Urinary bladder (tissue), 4 donors: ENCODE measurements around the gene GADD45A. TPM values are rescaled to one million over a fixed set of nuclear protein-coding genes. Genes with fewer than 3 reads are reported as not detected.

ENCODE experiments used
- DNase-seq: peaks from one replicate; pipeline ENCODE4 v3.0.0-alpha.2; 2015; ENCODE audit errors: extremely low spot score
- H3K27ac ChIP-seq: one replicate; pipeline ENCODE4 v1.5.1; 2013; ENCODE audit warnings: low read depth, mild to moderate bottlenecking, moderate library complexity
- H3K36me3 ChIP-seq: one replicate; pipeline ENCODE4 v1.6.1; 2013; ENCODE audit warnings: mild to moderate bottlenecking, moderate library complexity; ENCODE audit not compliant: insufficient read depth
- H3K4me1 ChIP-seq: one replicate; pipeline ENCODE4 v1.6.1; 2013; ENCODE audit warnings: mild to moderate bottlenecking, moderate library complexity; ENCODE audit not compliant: insufficient read depth
- H3K4me3 ChIP-seq: one replicate; pipeline ENCODE4 v1.5.1; 2013; ENCODE audit warnings: low read depth, low read length
- WGBS: extraction: QIAGEN DNeasy Blood & Tissue Kit; methylation state at CpG from one replicate; pipeline ENCODE4 v1.1.7; 2013; 5-methylcytosine and 5-hydroxymethylcytosine counted together
- polyA plus RNA-seq: library from polyadenylated mRNA; stranded (reverse); fragments of 200-250 nt; gene quantifications from one replicate; pipeline ENCODE4 v1.2.3, GENCODE V29; 2013
- total RNA-seq: library from RNA; depleted of rRNA; stranded (reverse); fragments of >200 nt; gene quantifications from one replicate; pipeline ENCODE4 v1.2.3, GENCODE V29; 2014
- donor health status: healthy with polysubstance abuse.
- donor health status: healthy.

The GADD45A gene
- 7.2 TPM for total RNA-seq
- polyA plus RNA-seq: 38.5 TPM

GRCh38 chr1:67685067-67685557 is at the start of gene GADD45A:
Gene GADD45A (plus strand): TSS chr1:67685201. CDS start chr1:67685495, 294 bp downstream.
- peak within 1 kb of the TSS; percentile 98 for H3K27ac ChIP-seq
- under 1% methylated on average over 39 of the region's 39 CpGs for WGBS
- peak within 1 kb of the TSS; percentile 72 for H3K4me3 ChIP-seq
- peak; percentile 96 for DNase-seq
- H3K4me1 ChIP-seq: no peaks in the 10 kb centered on the region
- H3K36me3 ChIP-seq: peaks cover 2% of the 10 kb centered on the region

GRCh38 chr1:67636146-67636545 is 48.9 kb upstream of the GADD45A start:
- H3K36me3 ChIP-seq: no peaks in the 10 kb centered on the region
- H3K4me3 ChIP-seq: no peak overlapping the region
- no peak overlapping the region for H3K27ac ChIP-seq
- no peaks in the 10 kb centered on the region for H3K4me1 ChIP-seq
- no peak for DNase-seq

- Histone ChIP-seq H3K4me3 (no peak overlapping the region), H3K4me1 (no peaks in the 10 kb centered on the region), H3K36me3 (no peaks in the 10 kb centered on the region), H3K27ac (no peak overlapping the region)
- WGBS: 71% methylated on average over 6 of the region's 6 CpGs
- no peak for DNase-seq
Measured at GRCh38 chr1:67639361-67639760, 45.6 kb upstream of the GADD45A start.

- H3K36me3 ChIP-seq: no peaks in the 10 kb centered on the region
- DNase-seq: no peak
- no peak overlapping the region for H3K27ac ChIP-seq
- no peaks in the 10 kb centered on the region for H3K4me1 ChIP-seq
- 72% methylated on average over 9 of the region's 9 CpGs for WGBS
- H3K4me3 ChIP-seq: no peak overlapping the region
Measured at GRCh38 chr1:67642629-67643028, 42.4 kb upstream of the GADD45A start.

- 98% methylated on average over 3 of the region's 3 CpGs for WGBS
- Histone ChIP-seq H3K36me3 (no peaks in the 10 kb centered on the region), H3K4me1 (no peaks in the 10 kb centered on the region), H3K4me3 (no peak overlapping the region), H3K27ac (no peak overlapping the region)
- no peak for DNase-seq
Measured at GRCh38 chr1:67644566-67644965, 40.4 kb upstream of the GADD45A start.

GRCh38 chr1:67645495-67646144 is 39.4 kb upstream of the GADD45A start:
- WGBS: 50% methylated on average over 3 of the region's 3 CpGs
- no peak for DNase-seq

GRCh38 chr1:67646145-67647035 is 38.6 kb upstream of the GADD45A start:
- 51% methylated on average over 3 of the region's 3 CpGs for WGBS
- DNase-seq: peak; percentile 37
- H3K4me1 ChIP-seq: no peaks in the 10 kb centered on the region

More at GRCh38 chr1:67645495-67646144, 39.4 kb upstream of the GADD45A start:
- no peaks in the 10 kb centered on the region for H3K4me1 ChIP-seq
- no peaks in the 10 kb centered on the region for H3K36me3 ChIP-seq
- no peak overlapping the region for H3K27ac ChIP-seq
- H3K4me3 ChIP-seq: no peak overlapping the region

GRCh38 chr1:67647036-67647798 is 37.8 kb upstream of the GADD45A start:
- Histone ChIP-seq H3K27ac (no peak overlapping the region), H3K4me1 (no peaks in the 10 kb centered on the region), H3K36me3 (no peaks in the 10 kb centered on the region), H3K4me3 (no peak overlapping the region)
- 62% methylated on average over 7 of the region's 7 CpGs for WGBS
- DNase-seq: no peak

More at GRCh38 chr1:67646145-67647035, 38.6 kb upstream of the GADD45A start:
- Histone ChIP-seq H3K4me3 (no peak overlapping the region), H3K27ac (no peak overlapping the region), H3K36me3 (no peaks in the 10 kb centered on the region)

GRCh38 chr1:67647814-67648358 is 37.1 kb upstream of the GADD45A start:
- 81% methylated on average over 3 of the region's 3 CpGs for WGBS
- H3K4me3 ChIP-seq: no peak overlapping the region
- no peaks in the 10 kb centered on the region for H3K4me1 ChIP-seq
- no peaks in the 10 kb centered on the region for H3K36me3 ChIP-seq
- no peak overlapping the region for H3K27ac ChIP-seq
- no peak for DNase-seq

- no peak for DNase-seq
- Histone ChIP-seq H3K4me3 (no peak overlapping the region), H3K4me1 (no peaks in the 10 kb centered on the region), H3K27ac (no peak overlapping the region), H3K36me3 (no peaks in the 10 kb centered on the region)
- WGBS: 74% methylated on average over 6 of the region's 6 CpGs
Measured at GRCh38 chr1:67648582-67649326, 36.2 kb upstream of the GADD45A start.

GRCh38 chr1:67650061-67650460 is 34.9 kb upstream of the GADD45A start:
- no peak for DNase-seq
- Histone ChIP-seq H3K4me3 (no peak overlapping the region), H3K27ac (no peak overlapping the region), H3K4me1 (no peaks in the 10 kb centered on the region), H3K36me3 (no peaks in the 10 kb centered on the region)

GRCh38 chr1:67651031-67651430 is 34.0 kb upstream of the GADD45A start:
- no peak for DNase-seq
- H3K4me3 ChIP-seq: no peak overlapping the region
- H3K36me3 ChIP-seq: no peaks in the 10 kb centered on the region
- H3K4me1 ChIP-seq: no peaks in the 10 kb centered on the region
- H3K27ac ChIP-seq: no peak overlapping the region
- 80% methylated on average over 3 of the region's 3 CpGs for whole genome bisulfite sequencing

- H3K4me1 ChIP-seq: no peaks in the 10 kb centered on the region
- WGBS: 70% methylated on average over 2 of the region's 2 CpGs
- no peak for DNase-seq
- H3K36me3 ChIP-seq: no peaks in the 10 kb centered on the region
- H3K27ac ChIP-seq: no peak overlapping the region
- no peak overlapping the region for H3K4me3 ChIP-seq
Measured at GRCh38 chr1:67652800-67653199, 32.2 kb upstream of the GADD45A start.
